HG03135 (cell line): ENCODE results near the gene FBXW9.
"Not testable (repeated sequence)": the region's sequence is repeated elsewhere in the genome, so short reads cannot be mapped to it uniquely, and the experiment has no call there.

Experiments used
- ATAC-seq: cut with Tn5 transposase; IDR thresholded peaks from one replicate; pipeline ENCODE4 v1.9.1; 2021; ENCODE audit warnings: mild to moderate bottlenecking, moderate library complexity; ENCODE audit not compliant: unreplicated experiment

Gene FBXW9

DNA sequence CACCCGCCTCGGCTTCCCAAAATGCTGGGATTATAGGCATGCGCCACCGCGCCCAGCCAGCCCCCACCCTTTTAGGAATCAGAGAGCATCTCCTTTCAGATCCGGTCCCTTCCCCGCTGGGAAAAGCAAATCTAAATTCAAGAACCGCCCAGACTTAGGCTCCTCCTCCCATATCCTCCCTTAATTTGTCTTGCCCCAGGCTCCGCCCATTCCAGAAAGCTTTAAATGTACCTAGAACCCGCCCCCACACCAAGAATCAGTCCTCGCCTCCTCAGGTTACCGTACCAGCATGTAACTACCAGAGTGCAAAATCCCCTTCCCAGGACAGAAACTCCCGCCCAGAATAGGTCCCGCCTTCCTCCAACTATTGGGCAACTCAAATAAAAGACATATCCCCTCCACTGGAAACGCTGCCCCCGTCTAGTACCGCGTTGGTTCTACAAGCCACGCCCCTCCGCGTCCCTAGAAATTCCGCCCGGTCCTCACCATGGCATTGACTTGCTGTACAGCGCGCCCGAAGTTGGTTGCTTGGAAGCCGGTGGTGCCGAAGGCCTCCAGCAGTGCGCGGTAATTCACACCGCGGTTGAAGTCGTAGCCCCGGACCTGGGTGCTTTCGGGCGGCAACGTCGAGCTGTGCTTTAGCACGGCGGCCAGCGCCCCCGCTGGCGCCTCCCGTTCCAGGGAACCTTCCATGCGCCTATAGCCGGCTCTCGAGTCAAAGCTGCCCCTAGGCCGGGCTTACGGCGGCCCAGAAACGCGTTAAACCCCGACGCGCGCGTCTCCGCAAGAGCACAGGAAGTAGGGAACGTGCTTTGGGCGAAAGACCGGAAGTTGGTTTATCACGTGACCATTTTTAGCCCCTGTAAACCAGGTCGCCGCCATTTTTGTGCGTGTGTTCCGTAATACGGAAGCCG, 15.1 kb downstream of the FBXW9 start, which contains the start of gene DHPS:
TSS of gene DHPS (minus strand) at position 807 of the 914 bp plus-strand sequence. CDS start at position 693, 114 bp downstream.
- ATAC-seq: peak; percentile 59

DNA sequence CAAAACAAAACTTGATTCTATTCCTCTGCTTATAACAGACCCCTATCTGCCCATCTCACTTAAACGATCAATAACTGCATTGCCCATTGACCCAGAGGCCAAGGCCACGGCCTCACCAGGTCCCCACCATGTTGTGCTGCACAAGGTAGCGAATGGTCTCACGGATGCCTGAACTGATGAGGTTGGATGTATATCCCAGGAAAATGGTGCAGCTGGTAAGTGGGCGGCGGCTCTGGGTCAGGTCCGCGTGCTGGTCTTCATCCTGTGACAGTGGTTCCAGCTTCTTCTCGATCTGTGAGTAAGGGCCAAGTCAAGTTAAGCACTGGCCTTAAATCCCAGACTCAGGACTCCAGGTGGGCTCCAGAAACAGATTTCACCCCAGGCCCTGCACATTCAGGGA, 16.4 kb downstream of the FBXW9 start:
- ATAC-seq: no peak

DNA sequence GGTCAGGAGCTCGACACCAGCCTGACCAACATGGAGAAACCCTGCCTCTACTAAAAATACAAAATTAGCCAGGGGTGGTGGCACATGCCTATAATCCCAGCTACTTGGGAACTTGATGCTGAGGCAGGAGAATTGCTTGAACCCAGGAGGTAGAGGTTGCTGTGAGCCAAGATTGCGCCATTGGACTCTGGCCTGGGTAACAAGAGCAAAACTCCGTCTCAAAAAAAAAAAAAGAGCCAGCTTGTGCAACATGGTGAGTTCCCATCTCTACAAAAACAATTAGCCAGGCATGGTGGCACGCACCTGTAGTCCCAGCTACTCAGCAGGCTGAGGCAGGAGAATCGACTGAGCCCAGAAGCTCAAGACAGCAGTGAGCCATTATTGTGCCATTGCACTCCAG, 18.4 kb downstream of the FBXW9 start:
- not testable (repeated sequence) for ATAC-seq

DNA sequence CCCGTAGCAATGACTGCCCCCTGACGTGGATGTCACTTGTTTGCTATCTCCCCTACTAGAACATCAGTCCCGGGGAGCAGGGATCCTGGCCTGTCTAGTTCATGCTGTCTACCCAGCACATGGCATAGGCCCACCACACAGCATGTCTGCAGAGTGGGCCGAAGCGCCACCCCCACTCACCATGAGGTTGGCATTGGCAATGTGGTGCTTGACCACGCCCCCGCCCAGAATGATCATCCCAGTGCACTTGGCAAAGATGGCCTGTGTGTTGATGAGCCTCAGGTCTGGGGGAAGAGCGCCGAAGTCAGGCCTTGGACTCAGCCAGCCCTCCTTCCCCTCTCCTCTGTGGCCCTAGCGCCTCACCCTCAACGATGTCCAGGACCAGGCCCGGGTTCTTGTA, 19.5 kb downstream of the FBXW9 start:
- ATAC-seq: no peak

DNA sequence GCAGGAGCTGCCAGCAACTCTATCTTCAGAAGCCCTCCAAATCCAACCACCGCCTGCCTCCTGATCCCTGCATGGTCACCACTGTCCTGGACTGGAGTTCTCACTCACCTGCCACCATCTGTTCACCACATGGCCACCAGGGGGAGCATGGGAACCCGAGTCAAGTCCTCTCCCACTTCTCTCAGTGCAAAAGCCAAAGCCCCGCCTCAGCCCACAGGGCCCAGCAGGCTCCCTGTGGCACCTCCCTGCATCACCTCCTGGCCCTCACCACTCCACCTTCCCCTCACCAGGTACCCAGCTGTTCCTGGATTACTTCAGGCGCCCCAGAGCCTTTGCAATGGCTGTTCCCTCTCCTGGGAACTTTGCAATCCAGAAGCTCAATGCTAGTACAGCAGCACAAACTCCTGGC, 20.0 kb downstream of the FBXW9 start:
- no peak for ATAC-seq

DNA sequence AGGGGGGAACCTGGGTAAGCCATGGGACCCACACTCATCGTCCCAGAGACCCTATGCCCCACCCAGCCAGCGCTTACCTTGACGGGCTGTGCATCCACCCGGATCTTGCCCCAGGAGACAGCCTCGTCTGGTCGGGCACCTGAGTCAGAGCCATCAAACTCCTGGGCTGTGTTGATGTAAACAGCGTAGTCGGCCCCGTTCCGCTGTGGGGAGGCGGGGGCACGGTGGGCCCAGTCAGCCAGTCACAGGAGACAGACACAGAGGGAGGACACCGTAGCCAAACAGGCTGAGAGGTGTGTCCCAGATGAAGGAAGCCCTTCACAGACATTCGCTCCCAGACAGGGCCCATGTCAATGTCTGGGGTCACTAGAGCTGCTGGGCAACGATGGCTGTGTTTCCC, 20.5 kb downstream of the FBXW9 start:
- no peak for ATAC-seq

DNA sequence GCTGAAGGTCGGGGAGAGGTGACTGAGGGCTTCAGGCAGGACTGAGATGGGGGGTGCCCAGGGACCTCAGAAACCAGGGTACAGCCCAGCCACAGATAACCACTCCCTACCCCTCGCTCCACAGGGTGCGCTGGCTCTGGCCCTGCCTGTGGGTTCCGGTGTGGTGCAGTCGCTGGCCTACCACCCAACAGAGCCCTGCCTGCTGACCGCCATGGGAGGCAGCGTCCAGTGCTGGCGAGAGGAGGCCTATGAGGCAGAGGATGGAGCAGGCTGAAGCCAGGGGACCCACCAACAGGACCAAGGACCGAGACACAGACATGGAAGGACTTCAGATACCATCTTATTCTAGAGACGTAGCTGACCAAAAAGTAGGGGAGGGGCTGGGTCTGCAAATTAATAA, 21.0 kb downstream of the FBXW9 start:
- no peak for ATAC-seq

DNA sequence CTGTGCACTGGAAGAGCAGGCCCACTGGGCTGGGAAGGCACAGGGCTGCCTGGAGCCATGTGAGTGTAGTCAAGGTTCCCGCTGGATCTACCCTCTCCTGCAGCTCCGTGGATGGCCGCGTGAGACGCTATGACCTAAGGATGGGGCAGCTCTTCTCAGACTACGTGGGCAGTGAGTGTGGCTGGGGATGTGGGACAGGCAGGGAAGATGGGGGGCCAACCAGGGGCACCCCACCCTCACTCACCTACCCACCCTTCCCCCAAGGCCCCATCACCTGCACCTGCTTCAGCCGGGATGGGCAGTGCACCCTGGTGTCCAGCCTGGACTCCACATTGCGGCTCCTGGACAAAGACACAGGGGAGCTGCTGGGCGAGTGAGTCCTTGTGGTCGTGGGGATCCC, 23.7 kb downstream of the FBXW9 start:
- no peak for ATAC-seq

DNA sequence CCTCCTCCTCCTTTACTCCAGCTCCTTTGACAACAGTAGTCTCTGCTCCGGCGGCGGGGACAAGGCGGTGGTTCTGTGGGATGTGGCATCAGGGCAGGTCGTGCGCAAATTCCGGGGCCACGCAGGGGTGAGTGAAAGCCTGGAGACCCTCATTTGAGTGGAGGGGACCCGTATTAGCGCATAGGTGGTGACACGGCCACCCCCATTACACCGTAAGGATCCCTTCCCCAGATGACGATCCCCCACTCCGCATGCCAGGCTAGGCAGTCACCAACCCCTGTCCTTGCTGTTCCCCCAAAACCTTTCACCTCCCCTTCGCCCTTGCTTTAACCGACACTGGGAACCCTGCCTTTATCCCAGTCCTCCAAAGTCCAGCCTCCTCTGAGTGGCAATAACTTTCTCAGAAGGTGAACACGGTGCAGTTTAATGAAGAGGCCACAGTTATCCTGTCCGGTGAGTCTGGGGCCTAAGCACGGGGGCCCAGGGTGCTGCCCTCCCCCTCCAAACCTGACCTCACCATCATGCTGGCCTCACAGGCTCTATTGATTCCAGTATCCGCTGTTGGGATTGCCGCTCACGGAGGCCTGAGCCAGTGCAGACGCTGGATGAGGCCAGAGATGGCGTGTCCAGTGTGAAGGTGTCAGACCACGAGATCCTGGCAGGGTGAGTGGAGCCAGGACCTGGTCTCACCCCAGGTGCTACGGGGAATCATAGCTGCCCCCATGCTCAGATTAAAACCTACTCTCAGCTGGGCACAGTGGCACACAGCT, 26.1 kb downstream of the FBXW9 start:
- ATAC-seq: no peak

DNA sequence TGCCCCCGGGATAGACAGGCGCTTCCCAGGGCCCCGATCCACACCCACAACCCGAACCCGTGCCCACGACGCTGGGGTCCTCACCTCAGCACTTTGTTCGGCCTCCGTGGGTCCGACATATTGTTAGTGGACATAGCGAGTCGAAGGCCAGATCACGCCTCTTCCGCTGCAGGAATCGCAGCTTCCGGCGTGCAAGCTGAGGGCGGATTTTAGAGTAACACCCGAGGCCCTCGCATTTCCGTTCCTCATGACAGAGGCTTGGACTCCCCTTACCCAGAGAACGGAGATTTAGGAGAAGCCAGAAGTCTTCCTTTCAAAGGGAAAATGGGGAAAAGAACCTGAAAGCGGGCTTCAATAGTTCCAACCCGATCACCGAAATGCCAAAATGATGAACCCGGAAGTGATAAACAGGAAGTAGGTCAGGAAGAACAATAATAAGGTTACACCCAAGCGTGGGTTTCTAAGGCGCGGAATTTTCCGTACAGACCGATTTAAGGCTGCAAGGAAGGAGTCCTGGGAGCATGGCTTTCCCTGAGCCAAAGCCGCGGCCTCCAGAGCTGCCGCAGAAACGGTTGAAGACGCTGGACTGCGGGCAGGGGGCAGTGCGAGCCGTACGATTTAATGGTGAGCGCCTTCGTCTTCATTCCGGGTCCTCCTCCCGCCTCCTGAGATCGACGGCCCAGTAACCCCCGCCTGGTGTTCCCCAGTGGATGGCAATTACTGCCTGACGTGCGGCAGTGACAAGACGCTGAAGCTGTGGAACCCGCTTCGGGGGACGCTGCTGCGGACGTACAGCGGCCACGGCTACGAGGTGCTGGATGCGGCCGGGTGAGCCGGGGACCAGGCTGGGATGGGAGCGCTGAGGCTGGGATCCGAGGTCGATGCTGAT, 26.9 kb downstream of the FBXW9 start:
- ATAC-seq: no peak

DNA sequence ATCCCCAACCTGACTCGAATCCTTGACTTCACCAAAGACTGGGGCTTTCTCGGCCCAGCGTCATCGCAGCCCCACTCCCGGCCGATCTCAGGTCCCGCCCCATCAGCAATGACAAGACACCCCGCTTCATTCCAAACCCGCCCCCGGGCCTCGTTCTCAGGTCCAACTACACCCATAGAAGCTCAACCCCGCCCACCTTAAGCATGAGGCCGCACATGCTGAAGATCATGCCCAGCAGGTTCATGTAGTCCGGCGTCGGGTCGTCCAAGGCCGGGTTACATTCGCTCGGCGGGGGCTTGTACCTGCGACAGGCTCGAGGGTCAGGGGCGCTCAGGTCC, 27.5 kb downstream of the FBXW9 start:
- ATAC-seq: no peak

DNA sequence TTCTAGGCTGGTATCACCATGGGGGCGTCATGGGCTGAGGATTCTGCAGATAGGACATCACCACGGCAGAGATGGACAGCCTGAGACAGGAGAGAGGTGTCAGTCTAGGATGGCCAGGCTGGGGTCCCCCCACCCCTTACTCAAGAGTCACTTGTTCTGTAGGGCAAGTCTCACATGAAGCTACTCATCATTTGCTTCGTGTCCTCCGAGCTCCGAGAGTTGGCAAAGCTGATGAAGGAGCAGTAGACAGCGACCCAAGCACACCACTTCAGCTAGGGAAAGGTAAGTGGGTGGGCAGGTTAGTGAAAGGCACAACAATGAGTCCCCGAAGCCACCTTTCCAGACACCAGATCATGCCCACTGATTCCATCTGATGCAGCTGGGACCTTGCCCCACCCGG, 28.1 kb downstream of the FBXW9 start:
- ATAC-seq: no peak

DNA sequence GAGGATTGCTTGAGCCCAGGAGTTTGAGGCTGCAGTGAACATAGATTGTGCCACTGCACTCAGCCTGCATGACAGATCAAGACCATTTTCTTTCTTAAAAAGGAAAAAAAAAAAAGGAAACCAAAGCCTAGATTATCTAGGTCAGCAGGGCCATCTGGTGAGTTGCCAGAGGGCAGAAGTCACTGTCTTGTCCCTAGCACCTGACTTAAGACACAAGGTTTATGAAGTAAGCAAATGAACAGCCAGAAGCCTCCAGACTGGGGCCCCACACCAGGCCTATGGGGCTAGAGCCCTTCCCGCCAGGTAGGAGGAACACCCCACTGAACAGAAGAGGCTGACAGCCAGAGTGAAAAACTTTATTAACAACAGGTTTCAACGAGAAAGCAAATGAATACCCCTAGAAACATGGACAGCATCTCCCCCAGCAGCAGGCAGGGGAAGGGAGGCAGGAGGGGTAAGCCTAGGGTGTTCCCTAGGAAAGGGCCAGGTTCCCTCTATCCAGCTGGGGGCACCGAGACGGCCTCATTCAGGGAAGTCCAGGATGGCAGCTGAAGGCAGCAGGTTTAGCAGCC, 28.6 kb downstream of the FBXW9 start:
- ATAC-seq: no peak

DNA sequence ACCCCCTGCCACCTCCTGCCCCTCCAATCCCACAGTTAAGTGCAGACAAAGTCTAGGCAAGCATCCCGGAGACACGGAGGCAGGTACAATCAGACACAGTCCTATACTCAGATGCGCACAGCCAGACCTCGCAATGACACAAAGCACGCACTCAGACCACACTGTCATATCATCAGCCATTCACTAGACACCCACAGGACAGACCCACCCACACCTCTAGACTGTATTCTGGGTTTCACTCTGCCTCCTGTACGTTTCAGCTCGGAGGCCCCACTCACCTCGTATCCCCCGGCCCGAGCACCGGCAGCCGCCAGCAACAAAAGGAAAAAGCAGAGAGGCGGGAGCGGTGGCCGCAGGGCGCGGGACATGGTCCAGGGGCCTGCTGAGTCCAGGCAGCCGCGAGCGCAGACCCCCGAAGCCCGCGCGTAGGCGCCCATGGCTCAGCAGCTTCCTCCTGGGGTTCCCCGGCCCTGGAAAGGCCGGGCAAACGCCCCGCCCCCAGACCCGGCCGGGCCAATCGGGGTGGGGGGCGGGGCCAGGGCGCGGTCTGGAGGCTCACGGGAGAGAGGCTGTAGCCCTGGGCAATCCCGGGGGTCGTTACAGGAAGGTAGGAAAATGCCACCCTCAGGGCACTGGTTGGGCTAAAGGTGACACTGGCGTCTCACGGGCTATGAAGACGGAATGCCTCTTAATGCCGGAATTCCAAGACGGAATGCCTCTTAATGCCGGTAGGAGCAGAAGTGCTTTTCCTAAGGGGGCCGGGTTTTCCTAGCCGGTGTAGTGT, 30.0 kb downstream of the FBXW9 start, which contains the start of the genes MAN2B1 and WDR83:
TSS of gene MAN2B1 (minus strand) at position 478 of the 784 bp plus-strand sequence. CDS start at position 437, 41 bp downstream.
TSS of gene WDR83 (plus strand) at position 543 of the 784 bp plus-strand sequence. CDS start 2,984 bp downstream, outside the sequence.
- peak; percentile 35 for ATAC-seq

DNA sequence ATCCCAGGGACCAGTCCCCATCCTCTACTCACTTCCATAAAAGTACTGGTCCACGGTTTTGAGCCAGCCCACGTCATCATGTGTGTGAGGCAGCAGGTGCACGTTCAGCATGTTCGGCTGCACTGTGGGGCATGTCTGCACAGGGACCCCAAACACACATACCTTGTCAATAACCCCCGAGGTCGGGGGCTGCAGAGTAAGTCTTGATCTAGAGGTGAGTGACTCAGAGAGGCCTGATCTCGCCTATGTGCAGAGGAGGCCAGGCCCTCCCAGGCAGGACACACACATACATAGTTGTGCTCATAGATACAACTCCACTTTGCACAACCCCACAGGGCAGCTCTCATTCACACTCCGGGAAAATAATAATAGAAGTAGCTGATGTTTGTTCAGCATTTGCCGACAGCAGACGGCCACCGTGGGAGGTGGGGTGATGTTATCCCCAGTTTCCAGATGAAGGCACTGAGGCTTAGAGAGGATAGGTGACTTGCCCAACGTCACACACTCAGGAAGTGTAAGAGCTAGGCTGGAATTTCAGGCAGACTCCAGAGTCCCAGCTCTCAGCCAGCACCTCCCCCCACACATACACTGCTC, 30.7 kb downstream of the FBXW9 start:
- no peak for ATAC-seq

DNA sequence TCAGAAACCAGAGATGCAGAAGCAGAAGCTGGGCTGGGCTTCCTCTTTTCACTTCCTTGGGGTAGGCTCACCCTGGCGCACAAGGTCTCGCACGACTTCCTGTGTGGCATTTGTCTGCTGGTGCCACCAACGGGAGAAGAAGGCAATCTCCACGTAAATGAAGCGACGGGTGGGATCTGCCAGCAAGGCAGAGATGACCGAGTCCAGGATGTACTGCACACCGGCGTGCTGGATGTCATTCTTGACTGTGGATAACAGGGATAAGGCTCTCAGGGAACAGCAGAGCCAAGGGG, 31.2 kb downstream of the FBXW9 start:
- ATAC-seq: no peak

DNA sequence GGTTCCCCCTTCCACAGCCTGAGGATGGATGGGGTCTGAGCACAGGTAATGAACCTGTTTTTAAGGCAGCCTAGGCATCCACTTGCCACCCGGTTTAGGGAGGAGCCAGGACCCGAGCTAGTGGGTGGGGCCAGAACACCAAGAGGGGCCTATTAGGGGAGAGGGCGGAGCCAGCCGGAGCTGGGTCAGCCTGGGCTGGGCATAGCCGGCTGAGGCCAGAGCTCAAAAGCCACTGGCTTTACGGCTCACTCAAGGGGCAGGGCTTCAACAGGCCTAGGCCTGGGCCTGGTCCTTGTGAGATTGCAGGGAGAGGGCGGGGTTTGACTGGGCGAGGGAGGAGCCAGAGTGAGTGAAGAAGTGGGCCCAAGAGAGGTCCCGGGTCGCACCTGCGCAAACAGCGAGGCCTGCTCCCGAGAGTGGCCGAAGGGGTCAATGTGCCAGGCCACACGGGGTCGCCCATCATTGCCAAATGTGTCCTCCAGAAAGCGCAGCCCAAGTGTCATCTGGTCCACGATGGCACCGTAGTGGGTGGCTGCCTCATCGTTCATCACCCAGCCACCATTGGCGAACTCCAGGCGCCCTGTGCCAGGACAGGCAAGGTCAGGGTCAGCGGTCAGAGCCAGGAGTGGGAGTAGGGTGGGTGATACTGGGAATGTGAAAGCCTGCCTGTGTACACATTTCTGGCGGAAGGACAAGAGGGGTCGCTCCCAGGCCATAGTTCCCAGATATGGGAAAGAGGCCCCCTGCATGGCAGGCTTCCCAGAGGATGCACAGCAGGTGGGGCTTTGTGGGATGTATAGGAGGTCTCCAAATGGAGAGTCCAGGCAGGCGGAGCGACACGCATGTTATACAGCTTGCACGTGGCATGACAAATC, 31.8 kb downstream of the FBXW9 start:
- ATAC-seq: no peak

DNA sequence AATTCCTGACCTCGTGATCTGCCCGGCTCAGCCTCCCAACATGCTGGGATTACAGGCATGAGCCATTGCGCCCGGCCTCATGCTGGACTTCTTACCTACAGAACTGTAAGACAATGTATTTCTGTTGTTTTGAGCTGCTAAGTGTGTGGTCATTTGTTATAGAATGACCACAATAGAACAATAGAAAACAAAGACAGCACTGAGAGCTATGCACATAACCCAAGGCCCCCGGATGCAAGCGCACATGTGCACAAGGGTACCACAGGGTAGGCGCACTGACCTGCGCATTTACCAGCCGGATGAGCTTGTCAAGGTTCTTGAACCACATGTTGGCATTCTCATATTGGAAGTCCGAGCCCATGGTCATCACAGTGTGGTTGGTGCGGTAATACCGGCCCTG, 35.5 kb downstream of the FBXW9 start:
- no peak for ATAC-seq

DNA sequence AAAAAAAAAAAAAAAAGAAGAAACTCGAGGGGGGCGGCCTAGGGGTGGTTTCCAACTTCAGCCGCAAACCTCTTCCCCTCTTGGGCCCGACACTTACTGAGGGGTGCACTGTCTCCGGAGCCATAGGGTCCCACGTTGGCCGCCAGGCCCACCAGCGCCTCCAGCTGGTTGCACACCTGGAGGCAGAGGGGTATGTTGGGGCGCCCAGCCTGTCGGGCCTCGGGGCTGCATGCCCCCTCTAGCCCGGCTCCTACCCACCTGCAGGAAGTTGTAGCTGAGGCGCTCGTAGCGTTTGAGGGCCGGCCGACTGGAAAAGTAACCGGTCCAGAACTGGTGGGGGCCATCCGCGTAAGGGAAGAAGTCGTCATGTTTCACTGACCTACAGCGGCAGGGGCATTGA, 38.5 kb downstream of the FBXW9 start:
- ATAC-seq: no peak
